Fibroblast of lung (primary cell): Measurements from ENCODE around the gene CTTNBP2NL.

Experiments
- EZH2 ChIP-seq: IDR thresholded peaks from 2 replicates; pipeline ENCODE4 v1.5.1; 2012; ENCODE audit warnings: low read length, control low read depth, mild to moderate bottlenecking; ENCODE audit errors: missing control alignments
- TF ChIP-seq, protein P1 (sequence below), 2 donors: IDR thresholded peaks in 1 of 2; conservative IDR thresholded peaks in 1 of 2; 1 replicate in 1 of 2; 2 replicates in 1 of 2; pipeline ENCODE4 v1.5.1; 2011 to 2012; ENCODE audit warnings: low read length in 2 of 2, control low read depth in 1 of 2, inconsistent platforms in 1 of 2, low read depth in 1 of 2, mild to moderate bottlenecking in 1 of 2

DNA sequence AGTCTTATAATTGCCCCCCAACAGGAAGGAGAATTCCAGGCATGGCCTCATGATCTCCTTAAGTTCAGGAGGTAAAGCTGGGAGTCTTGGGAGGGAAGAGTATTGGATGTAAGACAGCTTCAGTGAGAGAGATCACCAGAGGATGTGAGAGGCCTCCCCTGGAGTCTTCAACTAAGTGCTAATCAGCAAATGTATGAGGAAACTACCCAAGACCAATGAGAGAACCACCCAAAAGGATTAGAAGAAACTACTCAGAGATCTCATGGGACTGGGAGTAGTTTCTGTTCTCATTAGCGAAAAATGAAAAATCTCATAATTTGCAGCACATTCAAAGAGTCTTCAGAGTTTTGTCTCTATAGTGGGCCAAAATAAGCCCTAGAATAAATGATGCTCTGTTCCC lies 76.1 kb downstream of the CTTNBP2NL start:
- TF ChIP-seq EZH2, result no peak
- TF ChIP-seq, protein P1, sequence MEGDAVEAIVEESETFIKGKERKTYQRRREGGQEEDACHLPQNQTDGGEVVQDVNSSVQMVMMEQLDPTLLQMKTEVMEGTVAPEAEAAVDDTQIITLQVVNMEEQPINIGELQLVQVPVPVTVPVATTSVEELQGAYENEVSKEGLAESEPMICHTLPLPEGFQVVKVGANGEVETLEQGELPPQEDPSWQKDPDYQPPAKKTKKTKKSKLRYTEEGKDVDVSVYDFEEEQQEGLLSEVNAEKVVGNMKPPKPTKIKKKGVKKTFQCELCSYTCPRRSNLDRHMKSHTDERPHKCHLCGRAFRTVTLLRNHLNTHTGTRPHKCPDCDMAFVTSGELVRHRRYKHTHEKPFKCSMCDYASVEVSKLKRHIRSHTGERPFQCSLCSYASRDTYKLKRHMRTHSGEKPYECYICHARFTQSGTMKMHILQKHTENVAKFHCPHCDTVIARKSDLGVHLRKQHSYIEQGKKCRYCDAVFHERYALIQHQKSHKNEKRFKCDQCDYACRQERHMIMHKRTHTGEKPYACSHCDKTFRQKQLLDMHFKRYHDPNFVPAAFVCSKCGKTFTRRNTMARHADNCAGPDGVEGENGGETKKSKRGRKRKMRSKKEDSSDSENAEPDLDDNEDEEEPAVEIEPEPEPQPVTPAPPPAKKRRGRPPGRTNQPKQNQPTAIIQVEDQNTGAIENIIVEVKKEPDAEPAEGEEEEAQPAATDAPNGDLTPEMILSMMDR (conservative IDR thresholded peaks at IDR 0.05 in 1 of 2, IDR thresholded peaks at IDR 0.05 in 1 of 2; ENCODE audit: low read depth in 1 of 2, low read length in 2 of 2), result no peak
